DND-41 (cell line): ENCODE measurements around the gene PLCD1.
"Not testable (repeated sequence)": the region's sequence is repeated elsewhere in the genome, so short reads cannot be mapped to it uniquely, and the experiment has no call there.

Source experiments
- EZH2 ChIP-seq: IDR thresholded peaks from 3 replicates; pipeline ENCODE4 v1.6.1; 2012; ENCODE audit warnings: borderline replicate concordance, low read depth, mild to moderate bottlenecking, moderate library complexity, low read length, inconsistent platforms; ENCODE audit not compliant: severe bottlenecking
- TF ChIP-seq, protein P1 (sequence below): IDR thresholded peaks from 2 replicates; pipeline ENCODE4 v1.5.1; 2012; ENCODE audit warnings: borderline replicate concordance, low read length, moderate library complexity, mild to moderate bottlenecking; ENCODE audit not compliant: poor library complexity, severe bottlenecking; ENCODE audit errors: extremely low read depth

DNA sequence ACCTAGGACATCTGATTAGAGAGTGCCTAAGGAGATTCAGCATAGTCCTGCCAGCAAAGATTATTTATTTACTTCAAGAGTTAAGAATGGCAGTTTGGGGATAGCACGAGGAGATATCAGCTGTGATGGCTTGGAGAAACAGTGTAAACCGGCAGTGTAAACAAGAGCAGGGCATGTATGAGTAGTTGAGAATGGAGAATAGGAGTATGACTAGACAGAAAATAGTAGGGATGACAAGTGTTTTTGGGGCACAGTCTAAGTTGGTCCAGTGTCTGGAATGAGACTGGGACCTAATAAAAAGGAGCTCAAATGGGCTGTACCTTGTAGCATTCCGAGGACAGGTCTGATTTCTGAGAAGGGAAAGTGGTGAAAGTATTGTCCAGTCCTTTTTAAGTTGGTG lies 47.6 kb upstream of the PLCD1 start:
- TF ChIP-seq, protein P1, sequence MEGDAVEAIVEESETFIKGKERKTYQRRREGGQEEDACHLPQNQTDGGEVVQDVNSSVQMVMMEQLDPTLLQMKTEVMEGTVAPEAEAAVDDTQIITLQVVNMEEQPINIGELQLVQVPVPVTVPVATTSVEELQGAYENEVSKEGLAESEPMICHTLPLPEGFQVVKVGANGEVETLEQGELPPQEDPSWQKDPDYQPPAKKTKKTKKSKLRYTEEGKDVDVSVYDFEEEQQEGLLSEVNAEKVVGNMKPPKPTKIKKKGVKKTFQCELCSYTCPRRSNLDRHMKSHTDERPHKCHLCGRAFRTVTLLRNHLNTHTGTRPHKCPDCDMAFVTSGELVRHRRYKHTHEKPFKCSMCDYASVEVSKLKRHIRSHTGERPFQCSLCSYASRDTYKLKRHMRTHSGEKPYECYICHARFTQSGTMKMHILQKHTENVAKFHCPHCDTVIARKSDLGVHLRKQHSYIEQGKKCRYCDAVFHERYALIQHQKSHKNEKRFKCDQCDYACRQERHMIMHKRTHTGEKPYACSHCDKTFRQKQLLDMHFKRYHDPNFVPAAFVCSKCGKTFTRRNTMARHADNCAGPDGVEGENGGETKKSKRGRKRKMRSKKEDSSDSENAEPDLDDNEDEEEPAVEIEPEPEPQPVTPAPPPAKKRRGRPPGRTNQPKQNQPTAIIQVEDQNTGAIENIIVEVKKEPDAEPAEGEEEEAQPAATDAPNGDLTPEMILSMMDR = not testable (repeated sequence)
- TF ChIP-seq EZH2 = not testable (repeated sequence)
